Progenitor cell of endocrine pancreas (in vitro differentiated cells): ENCODE measurements around the gene MAP3K15. TPM values are rescaled to one million over a fixed set of nuclear protein-coding genes. Genes with fewer than 3 reads are reported as not detected.

Experiments used
- DNase-seq: peaks from one replicate; pipeline ENCODE4 v3.0.0; 2021; ENCODE audit warnings: low spot score; ENCODE audit not compliant: unreplicated experiment
- H3K27ac Mint-ChIP-seq: 2 replicates; pipeline ENCODE4 v1.8.0; 2021; ENCODE audit warnings: mild to moderate bottlenecking, moderate library complexity, mixed read lengths
- H3K27me3 Mint-ChIP-seq: 2 replicates; pipeline ENCODE4 v1.8.0; 2021; ENCODE audit warnings: mixed read lengths
- H3K36me3 Mint-ChIP-seq: 2 replicates; pipeline ENCODE4 v1.8.0; 2022; ENCODE audit warnings: mixed read lengths; ENCODE audit not compliant: insufficient read depth
- H3K4me1 Mint-ChIP-seq: 2 replicates; pipeline ENCODE4 v1.8.0; 2021; ENCODE audit warnings: low read depth, mixed read lengths
- H3K4me3 Mint-ChIP-seq: 2 replicates; pipeline ENCODE4 v1.8.0; 2021; ENCODE audit warnings: low read depth, mild to moderate bottlenecking, moderate library complexity, mixed read lengths
- H3K9me3 Mint-ChIP-seq: 2 replicates; pipeline ENCODE4 v1.8.0; 2021; ENCODE audit warnings: low read depth, mixed read lengths
- total RNA-seq: library from RNA; stranded (reverse); gene quantifications from 2 replicates; pipeline ENCODE4 v1.2.1, GENCODE V29; 2021
- TF ChIP-seq, protein P1 (sequence below): fragments of 200-600 bp; sonication (generic); IDR thresholded peaks from one replicate; pipeline ENCODE4 v1.5.0; 2021; ENCODE audit warnings: antibody characterized with exemption, mild to moderate bottlenecking; ENCODE audit not compliant: unreplicated experiment

The MAP3K15 gene
- total RNA-seq, 1 donor from 2014 or later, result 5.1 TPM

DNA sequence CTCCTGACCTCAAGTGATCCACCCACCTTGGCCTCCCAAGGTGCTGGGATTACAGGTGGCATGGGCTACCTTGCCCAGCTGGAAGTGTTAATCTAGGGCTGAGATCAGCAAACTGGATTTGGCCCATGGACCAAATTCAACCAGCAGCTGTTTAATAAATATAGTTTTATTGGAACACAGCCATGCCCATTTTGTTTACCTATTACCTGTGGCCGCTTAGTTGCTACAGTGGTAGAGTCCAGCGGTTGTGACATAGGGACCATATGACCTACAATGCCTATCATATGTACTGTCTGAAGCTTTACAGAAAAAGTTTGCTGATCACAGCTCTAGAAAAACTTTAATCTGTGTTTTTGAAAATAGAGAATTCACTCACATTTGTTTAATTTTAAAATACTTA, 188.7 kb downstream of the MAP3K15 start:
- H3K27me3 Mint-ChIP-seq, result peaks cover 3% of the 10 kb centered on the region
- H3K4me3 Mint-ChIP-seq, result no peak overlapping the region
- no peaks in the 10 kb centered on the region for H3K4me1 Mint-ChIP-seq
- peaks cover 19% of the 10 kb centered on the region for H3K9me3 Mint-ChIP-seq
- no peaks in the 10 kb centered on the region for H3K36me3 Mint-ChIP-seq
- no peak overlapping the region for H3K27ac Mint-ChIP-seq
- TF ChIP-seq, protein P1, sequence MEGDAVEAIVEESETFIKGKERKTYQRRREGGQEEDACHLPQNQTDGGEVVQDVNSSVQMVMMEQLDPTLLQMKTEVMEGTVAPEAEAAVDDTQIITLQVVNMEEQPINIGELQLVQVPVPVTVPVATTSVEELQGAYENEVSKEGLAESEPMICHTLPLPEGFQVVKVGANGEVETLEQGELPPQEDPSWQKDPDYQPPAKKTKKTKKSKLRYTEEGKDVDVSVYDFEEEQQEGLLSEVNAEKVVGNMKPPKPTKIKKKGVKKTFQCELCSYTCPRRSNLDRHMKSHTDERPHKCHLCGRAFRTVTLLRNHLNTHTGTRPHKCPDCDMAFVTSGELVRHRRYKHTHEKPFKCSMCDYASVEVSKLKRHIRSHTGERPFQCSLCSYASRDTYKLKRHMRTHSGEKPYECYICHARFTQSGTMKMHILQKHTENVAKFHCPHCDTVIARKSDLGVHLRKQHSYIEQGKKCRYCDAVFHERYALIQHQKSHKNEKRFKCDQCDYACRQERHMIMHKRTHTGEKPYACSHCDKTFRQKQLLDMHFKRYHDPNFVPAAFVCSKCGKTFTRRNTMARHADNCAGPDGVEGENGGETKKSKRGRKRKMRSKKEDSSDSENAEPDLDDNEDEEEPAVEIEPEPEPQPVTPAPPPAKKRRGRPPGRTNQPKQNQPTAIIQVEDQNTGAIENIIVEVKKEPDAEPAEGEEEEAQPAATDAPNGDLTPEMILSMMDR, result no peak
- DNase-seq, result no peak

Other genes starting within 250 kb of the MAP3K15 start
- gene PDHA1, start 171.6 kb downstream of the MAP3K15 start, total RNA-seq, result 194 and 203 TPM in 2 replicates